Ishikawa (cell line): ENCODE measurements around the gene SHC4.

Experiments used
- CEBPB ChIP-seq: IDR thresholded peaks from 2 replicates; pipeline ENCODE4 v1.6.1; 2012
- CREB1 ChIP-seq: IDR thresholded peaks from 2 replicates; pipeline ENCODE4 v1.6.1; 2012; ENCODE audit warnings: low read depth
- EGR1 ChIP-seq: IDR thresholded peaks from 2 replicates; pipeline ENCODE4 v1.6.1; 2012
- EP300 ChIP-seq: IDR thresholded peaks from 2 replicates; pipeline ENCODE4 v1.6.1; 2012; ENCODE audit warnings: borderline replicate concordance
- FOXM1 ChIP-seq: IDR thresholded peaks from 2 replicates; pipeline ENCODE4 v1.6.1; 2012; ENCODE audit warnings: low read depth, borderline replicate concordance
- MAX ChIP-seq: IDR thresholded peaks from 2 replicates; pipeline ENCODE4 v1.6.1; 2012
- NFIC ChIP-seq: IDR thresholded peaks from 2 replicates; pipeline ENCODE4 v1.6.1; 2012
- RAD21 ChIP-seq: IDR thresholded peaks from 2 replicates; pipeline ENCODE4 v1.6.1; 2012; ENCODE audit warnings: low read depth
- REST ChIP-seq: IDR thresholded peaks from 2 replicates; pipeline ENCODE4 v1.6.1; 2012; ENCODE audit warnings: low read depth, mild to moderate bottlenecking
- TAF1 ChIP-seq: IDR thresholded peaks from 2 replicates; pipeline ENCODE4 v1.6.1; 2012; ENCODE audit warnings: low read depth, mild to moderate bottlenecking
- TCF12 ChIP-seq: IDR thresholded peaks from 2 replicates; pipeline ENCODE4 v1.6.1; 2012; ENCODE audit warnings: low read depth
- TEAD4 ChIP-seq: IDR thresholded peaks from 2 replicates; pipeline ENCODE4 v1.6.1; 2012
- USF1 ChIP-seq: IDR thresholded peaks from 2 replicates; pipeline ENCODE4 v1.6.1; 2012
- YY1 ChIP-seq: IDR thresholded peaks from 2 replicates; pipeline ENCODE4 v1.6.1; 2012; ENCODE audit warnings: low read depth
- ZBTB7A ChIP-seq: IDR thresholded peaks from 2 replicates; pipeline ENCODE4 v1.6.1; 2012; ENCODE audit warnings: low read depth

SHC4 gene

GRCh38 chr15:48963524-48964113, at the start of gene SHC4:
Gene SHC4, minus strand, starts transcription at chr15:48963919. Its CDS starts 904 bp downstream, at chr15:48963015.
- TF ChIP-seq REST = no peak
- TF ChIP-seq USF1 = no peak
- TF ChIP-seq CEBPB = no peak
- no peak for TF ChIP-seq RAD21
- no peak for TF ChIP-seq MAX
- no peak for TF ChIP-seq CREB1
- TF ChIP-seq FOXM1 = no peak
- TF ChIP-seq TAF1 = no peak
- no peak for TF ChIP-seq ZBTB7A
- no peak for TF ChIP-seq TCF12
- TF ChIP-seq YY1 = no peak
- no peak for TF ChIP-seq EGR1
- no peak for TF ChIP-seq EP300

GRCh38 chr15:48999314-48999713, 35.6 kb upstream of the SHC4 start:
- no peak for TF ChIP-seq CREB1
- no peak for TF ChIP-seq TAF1
- TF ChIP-seq ZBTB7A = no peak
- no peak for TF ChIP-seq NFIC
- TF ChIP-seq CEBPB = no peak
- TF ChIP-seq MAX = no peak
- TF ChIP-seq EGR1 = no peak

- TF ChIP-seq REST = no peak
- TF ChIP-seq TAF1 = no peak
- TF ChIP-seq USF1 = no peak
- TF ChIP-seq TEAD4 = no peak
- TF ChIP-seq NFIC = no peak
- no peak for TF ChIP-seq RAD21
- TF ChIP-seq YY1 = no peak
- no peak for TF ChIP-seq TCF12
- no peak for TF ChIP-seq EGR1
- no peak for TF ChIP-seq FOXM1
- no peak for TF ChIP-seq MAX
- no peak for TF ChIP-seq CEBPB
- no peak for TF ChIP-seq ZBTB7A
- no peak for TF ChIP-seq CREB1
- TF ChIP-seq EP300 = no peak
These were observed 32.6 kb upstream of the SHC4 start for GRCh38 chr15:48996276-48996675.

GRCh38 chr15:48993380-48993779, 29.7 kb upstream of the SHC4 start:
- TF ChIP-seq FOXM1 = no peak
- TF ChIP-seq EGR1 = no peak
- no peak for TF ChIP-seq USF1
- no peak for TF ChIP-seq ZBTB7A
- no peak for TF ChIP-seq CREB1
- TF ChIP-seq TCF12 = no peak

GRCh38 chr15:48992545-48992944, 28.8 kb upstream of the SHC4 start:
- no peak for TF ChIP-seq TCF12
- no peak for TF ChIP-seq RAD21
- no peak for TF ChIP-seq NFIC
- TF ChIP-seq FOXM1 = no peak
- TF ChIP-seq CEBPB = no peak
- no peak for TF ChIP-seq EP300
- TF ChIP-seq ZBTB7A = no peak
- TF ChIP-seq CREB1 = no peak
- TF ChIP-seq YY1 = no peak
- TF ChIP-seq MAX = no peak
- TF ChIP-seq TEAD4 = no peak
